ENCODE measurements around the gene USH2A. TPM values are rescaled to one million over a fixed set of nuclear protein-coding genes. Genes with fewer than 3 reads are reported as not detected.
A peak's percentile ranks its signal among the peaks of the same experiment; 100 is the strongest.

Gene USH2A
- total RNA-seq, 1 donor from 2014 or later, result 0.55 TPM

GRCh38 chr1:216209125-216209524, 214.1 kb downstream of the USH2A start:
- H3K36me3 Mint-ChIP-seq (ENCODE audit: insufficient read depth), result no peaks in the 10 kb centered on the region
- TF ChIP-seq CTCF (IDR thresholded peaks at IDR 0.05; ENCODE audit: unreplicated experiment), result no peak
- H3K27me3 Mint-ChIP-seq, result no peaks in the 10 kb centered on the region
- H3K4me1 Mint-ChIP-seq (ENCODE audit: low read depth), result peaks cover 30% of the 10 kb centered on the region
- DNase-seq (ENCODE audit: low spot score, unreplicated experiment), result no peak
- H3K27ac Mint-ChIP-seq, result no peak overlapping the region
- H3K9me3 Mint-ChIP-seq (ENCODE audit: low read depth), result no peaks in the 10 kb centered on the region
- H3K4me3 Mint-ChIP-seq (ENCODE audit: low read depth), result no peak overlapping the region

- Mint-ChIP-seq H3K4me3 (ENCODE audit: low read depth) (peak overlapping the region; percentile 14), H3K27ac (peak overlapping the region; percentile 26)
These were observed 216.1 kb downstream of the USH2A start for GRCh38 chr1:216207154-216207553.

GRCh38 chr1:216205176-216205575, 218.1 kb downstream of the USH2A start:
- Mint-ChIP-seq H3K9me3 (ENCODE audit: low read depth) (no peaks in the 10 kb centered on the region), H3K4me3 (ENCODE audit: low read depth) (no peak overlapping the region), H3K36me3 (ENCODE audit: insufficient read depth) (no peaks in the 10 kb centered on the region), H3K4me1 (ENCODE audit: low read depth) (peaks cover 42% of the 10 kb centered on the region), H3K27ac (no peak overlapping the region), H3K27me3 (no peaks in the 10 kb centered on the region)
- no peak for TF ChIP-seq CTCF (IDR thresholded peaks at IDR 0.05; ENCODE audit: unreplicated experiment)
- DNase-seq (ENCODE audit: low spot score, unreplicated experiment), result no peak

More at GRCh38 chr1:216207154-216207553, 216.1 kb downstream of the USH2A start:
- H3K9me3 Mint-ChIP-seq (ENCODE audit: low read depth), result no peaks in the 10 kb centered on the region
- no peak for TF ChIP-seq CTCF (IDR thresholded peaks at IDR 0.05; ENCODE audit: unreplicated experiment)
- H3K27me3 Mint-ChIP-seq, result no peaks in the 10 kb centered on the region
- no peak for DNase-seq (ENCODE audit: low spot score, unreplicated experiment)
- peaks cover 32% of the 10 kb centered on the region for H3K4me1 Mint-ChIP-seq (ENCODE audit: low read depth)
- no peaks in the 10 kb centered on the region for H3K36me3 Mint-ChIP-seq (ENCODE audit: insufficient read depth)

GRCh38 chr1:216201946-216202345, 221.3 kb downstream of the USH2A start:
- Mint-ChIP-seq H3K4me3 (ENCODE audit: low read depth) (no peak overlapping the region), H3K4me1 (ENCODE audit: low read depth) (peaks cover 24% of the 10 kb centered on the region), H3K9me3 (ENCODE audit: low read depth) (no peaks in the 10 kb centered on the region), H3K36me3 (ENCODE audit: insufficient read depth) (no peaks in the 10 kb centered on the region), H3K27me3 (no peaks in the 10 kb centered on the region), H3K27ac (no peak overlapping the region)
- DNase-seq (ENCODE audit: low spot score, unreplicated experiment), result no peak
- no peak for TF ChIP-seq CTCF (IDR thresholded peaks at IDR 0.05; ENCODE audit: unreplicated experiment)

- no peaks in the 10 kb centered on the region for H3K9me3 Mint-ChIP-seq (ENCODE audit: low read depth)
- TF ChIP-seq CTCF (IDR thresholded peaks at IDR 0.05; ENCODE audit: unreplicated experiment), result no peak
- H3K27ac Mint-ChIP-seq, result no peak overlapping the region
- peaks cover 19% of the 10 kb centered on the region for H3K4me1 Mint-ChIP-seq (ENCODE audit: low read depth)
- H3K36me3 Mint-ChIP-seq (ENCODE audit: insufficient read depth), result no peaks in the 10 kb centered on the region
- H3K4me3 Mint-ChIP-seq (ENCODE audit: low read depth), result no peak overlapping the region
- H3K27me3 Mint-ChIP-seq, result no peaks in the 10 kb centered on the region
- no peak for DNase-seq (ENCODE audit: low spot score, unreplicated experiment)
These were observed 222.3 kb downstream of the USH2A start for GRCh38 chr1:216200941-216201340.
